K562 (cell line): ENCODE results near the gene SPAG9. TPM values are rescaled to one million over a fixed set of nuclear protein-coding genes. Genes with fewer than 3 reads are reported as not detected.
A peak's percentile ranks its signal among the peaks of the same experiment; 100 is the strongest.

ENCODE experiments used
- FOS ChIP-seq: IDR thresholded peaks from 3 replicates; pipeline ENCODE4 v1.6.1; 2011; ENCODE audit not compliant: insufficient read length; ENCODE audit errors: extremely low read depth
- FOXJ2 ChIP-seq: fragments of 200-800 bp; sonication (Bioruptor generic); IDR thresholded peaks from 2 replicates; pipeline ENCODE4 v1.6.1; 2016; ENCODE audit warnings: missing genetic modification characterization, missing compliant biosample characterization
- RBM22 ChIP-seq: fragments of 200-400 bp; formaldehyde crosslinking; IDR thresholded peaks from 2 replicates; pipeline ENCODE4 v1.6.1; 2018; ENCODE audit warnings: low read length, low read depth; ENCODE audit not compliant: poor library complexity, severe bottlenecking
- RBM34 ChIP-seq: fragments of 200-400 bp; formaldehyde crosslinking; IDR thresholded peaks from 2 replicates; pipeline ENCODE4 v1.6.1; 2018; ENCODE audit warnings: low read length, borderline replicate concordance; ENCODE audit not compliant: insufficient read depth
- REST ChIP-seq, 2 experiments: fragments of 450-650 bp; formaldehyde crosslinking in 1 of 2; IDR thresholded peaks; 2 replicates each; pipeline versions ENCODE4 v1.4.0 to v1.6.1; 2014 to 2020; ENCODE audit warnings: mild to moderate bottlenecking in 2 of 2, borderline replicate concordance in 1 of 2, low read depth in 1 of 2
- SMARCE1 ChIP-seq: fragments of 450-650 bp; IDR thresholded peaks from 2 replicates; pipeline ENCODE4 v1.7.1; 2016; ENCODE audit warnings: mild to moderate bottlenecking
- ZC3H4 ChIP-seq: sonication (generic); formaldehyde crosslinking; IDR thresholded peaks from 2 replicates; pipeline ENCODE4 v1.9.0; 2021; ENCODE audit warnings: missing genetic modification reagents, borderline replicate concordance
- ZNF263 ChIP-seq: sonication (generic); formaldehyde crosslinking; IDR thresholded peaks from 2 replicates; pipeline ENCODE4 v1.8.0; 2022; ENCODE audit warnings: mild to moderate bottlenecking, missing genetic modification reagents, borderline replicate concordance
- polyA plus RNA-seq, 8 experiments: library from polyadenylated mRNA; depleted of rRNA in 4 of 8; stranded (reverse) in 5 of 8; unstranded in 3 of 8; fragments of >200 nt; fragmentation: Nextera tagmentation in 2 of 8; fragmentation: Illumina TruSeq in 1 of 8; extraction: Ambion mirVana in 2 of 8; extraction: Trizol in 1 of 8; gene quantifications; 2 replicates each; pipeline versions ENCODE4 v1.2.1 to v1.2.3, GENCODE V29; 2011 to 2014; ENCODE audit warnings: inconsistent platforms in 1 of 8, missing spikeins in 1 of 8
- total RNA-seq, 7 experiments: library from RNA; depleted of rRNA in 6 of 7; stranded (reverse); fragments of >200 nt in 6 of 7; fragmentation: Illumina TruSeq in 2 of 7; extraction: Trizol in 2 of 7; gene quantifications; 2 replicates each; pipeline versions ENCODE4 v1.2.1 to v1.2.3, GENCODE V29; 2011 to 2021; ENCODE audit warnings: low replicate concordance in 1 of 7
- TF ChIP-seq, protein P1 (sequence below): fragments of 450-650 bp; IDR thresholded peaks from 2 replicates; pipeline ENCODE4 v1.6.1; 2017; ENCODE audit warnings: antibody characterized with exemption, mild to moderate bottlenecking
- TF ChIP-seq, protein P2 (sequence below): fragments of 250-450 bp; sonication (Bioruptor Pico); IDR thresholded peaks from 2 replicates; pipeline ENCODE4 v1.9.0; 2021; ENCODE audit warnings: mild to moderate bottlenecking, inconsistent platforms

The SPAG9 gene
- total and polyA plus RNA-seq, 9 of the 15 experiments (the other 6 are each of a cell fraction or from before 2014, with no cell fraction given) = 12.2 to 99.2 (median 58.2) TPM

DNA sequence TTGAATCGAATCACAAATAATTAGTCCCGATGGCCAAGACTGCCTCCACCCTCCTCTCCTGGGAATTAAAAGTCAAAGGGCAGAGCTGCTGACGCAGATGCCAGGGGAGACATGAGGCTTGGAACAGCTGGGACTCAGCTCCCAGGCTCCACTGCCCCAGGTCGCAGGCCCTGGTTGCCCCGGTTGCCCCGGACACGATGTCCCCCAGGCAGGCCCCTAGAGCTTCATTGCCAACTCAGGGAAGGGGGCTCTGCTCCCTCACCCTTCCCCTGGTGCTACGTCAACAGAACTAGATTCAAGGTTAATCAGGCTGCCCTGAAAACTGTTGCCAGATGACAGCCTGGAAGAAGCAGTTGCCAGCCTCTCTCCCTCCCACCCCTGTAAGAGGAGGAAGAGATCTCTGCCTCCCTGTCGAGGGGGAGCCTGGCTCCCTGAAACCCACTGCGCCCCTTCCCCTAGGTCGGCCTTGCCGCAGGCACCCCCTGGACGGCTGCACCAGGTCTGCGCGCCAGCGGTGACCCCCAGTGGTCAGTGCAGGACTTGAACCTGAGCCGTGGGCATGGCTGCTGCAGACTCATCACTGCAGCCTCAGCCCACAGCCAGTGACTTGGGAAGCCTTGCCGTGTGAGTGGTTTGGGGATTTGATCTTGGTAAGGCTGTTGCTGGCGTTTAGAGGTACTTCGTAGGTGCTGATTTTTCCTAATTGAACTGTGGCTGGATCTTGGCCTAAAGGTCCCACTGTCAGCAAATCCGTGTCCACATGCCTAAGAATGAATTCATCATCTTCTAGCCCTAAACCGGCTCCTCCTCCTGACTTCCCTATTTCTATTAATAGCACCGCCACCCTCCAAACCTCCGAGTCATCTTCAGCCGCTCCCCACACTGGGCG, 170.4 kb downstream of the SPAG9 start (continued):
- TF ChIP-seq REST (IDR thresholded peaks at IDR 0.05; ENCODE audit: borderline replicate concordance) = peak; percentile 94
- no peak for TF ChIP-seq REST (CRISPR knock-in tag; IDR thresholded peaks at IDR 0.05; ENCODE audit: low read depth)
- TF ChIP-seq FOS = no peak
- TF ChIP-seq, protein P1, sequence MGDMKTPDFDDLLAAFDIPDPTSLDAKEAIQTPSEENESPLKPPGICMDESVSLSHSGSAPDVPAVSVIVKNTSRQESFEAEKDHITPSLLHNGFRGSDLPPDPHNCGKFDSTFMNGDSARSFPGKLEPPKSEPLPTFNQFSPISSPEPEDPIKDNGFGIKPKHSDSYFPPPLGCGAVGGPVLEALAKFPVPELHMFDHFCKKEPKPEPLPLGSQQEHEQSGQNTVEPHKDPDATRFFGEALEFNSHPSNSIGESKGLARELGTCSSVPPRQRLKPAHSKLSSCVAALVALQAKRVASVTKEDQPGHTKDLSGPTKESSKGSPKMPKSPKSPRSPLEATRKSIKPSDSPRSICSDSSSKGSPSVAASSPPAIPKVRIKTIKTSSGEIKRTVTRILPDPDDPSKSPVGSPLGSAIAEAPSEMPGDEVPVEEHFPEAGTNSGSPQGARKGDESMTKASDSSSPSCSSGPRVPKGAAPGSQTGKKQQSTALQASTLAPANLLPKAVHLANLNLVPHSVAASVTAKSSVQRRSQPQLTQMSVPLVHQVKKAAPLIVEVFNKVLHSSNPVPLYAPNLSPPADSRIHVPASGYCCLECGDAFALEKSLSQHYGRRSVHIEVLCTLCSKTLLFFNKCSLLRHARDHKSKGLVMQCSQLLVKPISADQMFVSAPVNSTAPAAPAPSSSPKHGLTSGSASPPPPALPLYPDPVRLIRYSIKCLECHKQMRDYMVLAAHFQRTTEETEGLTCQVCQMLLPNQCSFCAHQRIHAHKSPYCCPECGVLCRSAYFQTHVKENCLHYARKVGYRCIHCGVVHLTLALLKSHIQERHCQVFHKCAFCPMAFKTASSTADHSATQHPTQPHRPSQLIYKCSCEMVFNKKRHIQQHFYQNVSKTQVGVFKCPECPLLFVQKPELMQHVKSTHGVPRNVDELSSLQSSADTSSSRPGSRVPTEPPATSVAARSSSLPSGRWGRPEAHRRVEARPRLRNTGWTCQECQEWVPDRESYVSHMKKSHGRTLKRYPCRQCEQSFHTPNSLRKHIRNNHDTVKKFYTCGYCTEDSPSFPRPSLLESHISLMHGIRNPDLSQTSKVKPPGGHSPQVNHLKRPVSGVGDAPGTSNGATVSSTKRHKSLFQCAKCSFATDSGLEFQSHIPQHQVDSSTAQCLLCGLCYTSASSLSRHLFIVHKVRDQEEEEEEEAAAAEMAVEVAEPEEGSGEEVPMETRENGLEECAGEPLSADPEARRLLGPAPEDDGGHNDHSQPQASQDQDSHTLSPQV = peak; percentile 89
- TF ChIP-seq ZC3H4 (CRISPR knock-in tag) = no peak
- TF ChIP-seq, protein P2, sequence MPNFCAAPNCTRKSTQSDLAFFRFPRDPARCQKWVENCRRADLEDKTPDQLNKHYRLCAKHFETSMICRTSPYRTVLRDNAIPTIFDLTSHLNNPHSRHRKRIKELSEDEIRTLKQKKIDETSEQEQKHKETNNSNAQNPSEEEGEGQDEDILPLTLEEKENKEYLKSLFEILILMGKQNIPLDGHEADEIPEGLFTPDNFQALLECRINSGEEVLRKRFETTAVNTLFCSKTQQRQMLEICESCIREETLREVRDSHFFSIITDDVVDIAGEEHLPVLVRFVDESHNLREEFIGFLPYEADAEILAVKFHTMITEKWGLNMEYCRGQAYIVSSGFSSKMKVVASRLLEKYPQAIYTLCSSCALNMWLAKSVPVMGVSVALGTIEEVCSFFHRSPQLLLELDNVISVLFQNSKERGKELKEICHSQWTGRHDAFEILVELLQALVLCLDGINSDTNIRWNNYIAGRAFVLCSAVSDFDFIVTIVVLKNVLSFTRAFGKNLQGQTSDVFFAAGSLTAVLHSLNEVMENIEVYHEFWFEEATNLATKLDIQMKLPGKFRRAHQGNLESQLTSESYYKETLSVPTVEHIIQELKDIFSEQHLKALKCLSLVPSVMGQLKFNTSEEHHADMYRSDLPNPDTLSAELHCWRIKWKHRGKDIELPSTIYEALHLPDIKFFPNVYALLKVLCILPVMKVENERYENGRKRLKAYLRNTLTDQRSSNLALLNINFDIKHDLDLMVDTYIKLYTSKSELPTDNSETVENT (CRISPR knock-in tag) = 0 out of 2 replicates have a peak, but pooled peaks have one; percentile 21
- no peak; the same call in 1 of the 2 replicates for TF ChIP-seq ZNF263 (CRISPR knock-in tag)
- no peak for TF ChIP-seq FOXJ2 (tag)
- TF ChIP-seq SMARCE1 = peak; percentile 72
- TF ChIP-seq RBM22 = no peak
- no peak for TF ChIP-seq RBM34
